ENCODE measurements around the gene RAPGEF1.

The RAPGEF1 gene

DNA sequence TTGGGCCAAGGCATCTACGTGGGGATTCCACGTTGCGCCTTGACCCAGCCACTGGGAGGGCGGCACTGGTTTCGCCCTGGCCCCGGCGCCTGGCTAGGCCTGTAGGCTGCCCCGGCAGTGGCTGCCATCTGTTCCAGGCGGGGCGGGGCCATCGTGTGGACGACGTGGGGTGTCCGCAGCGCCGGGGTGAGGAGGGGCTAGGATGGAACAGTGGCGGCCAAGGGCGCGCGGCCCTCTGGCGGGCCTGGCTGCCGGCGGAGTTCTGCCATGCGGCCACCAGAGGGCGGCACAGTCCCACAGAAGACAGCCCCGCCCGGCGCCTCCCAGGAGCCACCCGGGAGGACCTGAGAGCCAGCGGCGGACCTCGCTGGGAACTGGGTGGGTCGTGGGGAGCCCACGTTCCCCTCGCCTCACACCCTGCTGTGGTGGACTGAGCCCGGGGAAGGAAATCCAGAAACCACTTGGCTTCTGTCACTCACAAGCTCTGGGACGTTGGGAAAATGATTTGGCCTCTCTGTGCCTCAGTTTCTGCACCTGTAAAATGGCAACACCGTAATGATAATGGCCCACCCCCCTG, 22.6 kb upstream of the RAPGEF1 start (continued):
- TF ChIP-seq, protein P1, sequence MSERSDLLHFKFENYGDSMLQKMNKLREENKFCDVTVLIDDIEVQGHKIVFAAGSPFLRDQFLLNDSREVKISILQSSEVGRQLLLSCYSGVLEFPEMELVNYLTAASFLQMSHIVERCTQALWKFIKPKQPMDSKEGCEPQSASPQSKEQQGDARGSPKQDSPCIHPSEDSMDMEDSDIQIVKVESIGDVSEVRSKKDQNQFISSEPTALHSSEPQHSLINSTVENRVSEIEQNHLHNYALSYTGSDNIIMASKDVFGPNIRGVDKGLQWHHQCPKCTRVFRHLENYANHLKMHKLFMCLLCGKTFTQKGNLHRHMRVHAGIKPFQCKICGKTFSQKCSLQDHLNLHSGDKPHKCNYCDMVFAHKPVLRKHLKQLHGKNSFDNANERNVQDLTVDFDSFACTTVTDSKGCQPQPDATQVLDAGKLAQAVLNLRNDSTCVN (tag by site-specific recombination; optimal IDR thresholded peaks at IDR 0.05), result peak; percentile 58
- 0 out of 2 replicates have a peak, but pooled peaks have one; percentile 14 for TF ChIP-seq ZFHX2 (tag by site-specific recombination; conservative IDR thresholded peaks at IDR 0.05)
- TF ChIP-seq ZNF555 (tag by site-specific recombination; conservative IDR thresholded peaks at IDR 0.05), result no peak
- TF ChIP-seq ZNF623 (tag by site-specific recombination; IDR thresholded peaks at IDR 0.05), result 0 out of 2 replicates have a peak, but pooled peaks have one; percentile 13
- peak; percentile 69; the same call in 1 of the 2 replicates for TF ChIP-seq KLF8 (tag by site-specific recombination; IDR thresholded peaks at IDR 0.05)
- peak; percentile 63 for TF ChIP-seq GLIS1 (tag by site-specific recombination; IDR thresholded peaks at IDR 0.05)
- TF ChIP-seq ZNF670 (tag by site-specific recombination; IDR thresholded peaks at IDR 0.05; ENCODE audit: low read depth), result no peak
- TF ChIP-seq ZNF146 (tag by site-specific recombination; IDR thresholded peaks at IDR 0.05), result 0 out of 2 replicates have a peak, but pooled peaks have one; percentile 9
- 0 out of 2 replicates have a peak, but pooled peaks have one; percentile 33 for TF ChIP-seq ZNF777 (tag by site-specific recombination; IDR thresholded peaks at IDR 0.05; ENCODE audit: borderline replicate concordance)
- TF ChIP-seq YY2 (tag by site-specific recombination; IDR thresholded peaks at IDR 0.05), result peak; percentile 55; the same call in 1 of the 2 replicates
- peak; percentile 57; the same call in 1 of the 2 replicates for TF ChIP-seq ZIC2 (tag by site-specific recombination; IDR thresholded peaks at IDR 0.05)
- TF ChIP-seq ZNF510 (tag by site-specific recombination; IDR thresholded peaks at IDR 0.05; ENCODE audit: insufficient replicate concordance), result no peak
- TF ChIP-seq ZNF654 (tag by site-specific recombination; IDR thresholded peaks at IDR 0.05; ENCODE audit: low read depth), result peak; percentile 76

DNA sequence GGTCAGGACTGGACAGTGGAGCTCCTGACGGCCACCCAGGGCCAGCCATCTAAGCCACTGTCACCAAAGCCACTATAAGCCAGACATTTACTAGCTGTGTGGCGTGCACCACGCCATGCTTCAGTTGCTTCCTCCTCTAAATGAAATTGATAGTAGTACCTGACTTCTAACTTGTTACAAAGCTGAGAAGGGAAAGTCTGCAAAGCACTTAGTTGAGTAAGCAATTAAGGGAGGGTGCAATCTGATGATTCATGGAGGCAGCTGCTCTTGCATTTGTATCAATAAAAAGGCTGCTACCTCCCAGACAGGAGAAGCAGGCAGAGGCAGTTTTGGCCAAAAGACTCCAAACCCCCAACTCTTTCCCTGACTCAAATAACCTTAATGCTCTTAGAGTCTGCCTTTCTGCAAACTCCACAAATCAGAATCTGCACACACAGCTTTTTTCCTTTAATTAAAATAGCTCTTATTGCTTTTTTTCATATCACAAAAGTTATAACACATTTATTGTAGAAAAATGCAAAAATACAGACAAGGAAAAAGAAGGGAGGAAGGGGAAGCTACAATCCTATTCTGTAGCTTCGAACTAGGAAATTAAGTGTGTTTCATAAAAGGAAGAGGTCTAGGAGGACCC, 19.3 kb upstream of the RAPGEF1 start:
- H3K4me3 ChIP-seq (ENCODE audit: low read depth, low read length), result no peak overlapping the region
- no peaks in the 10 kb centered on the region for H3K9me3 ChIP-seq (ENCODE audit: control insufficient read depth, insufficient read depth, low read depth, low read length)
- H3K4me1 ChIP-seq (ENCODE audit: control insufficient read depth, insufficient read depth, low read length), result no peaks in the 10 kb centered on the region
- POLR2A ChIA-PET, result interaction anchor here (0.6 to 1.4 kb wide), 2 partner anchors 380 to 482 kb away, joined by 3 read pairs; no protein-coding TSS in a partner anchor
- CTCF ChIA-PET, result interaction anchor here (0.5 to 14.1 kb wide), 19 partner anchors 9 to 527 kb away, joined by 3 to 148 read pairs (median 4); no protein-coding TSS in a partner anchor
- H3K36me3 ChIP-seq (ENCODE audit: control insufficient read depth in 2 of 2, insufficient read depth in 1 of 2, low read length in 2 of 2), result no peaks in the 10 kb centered on the region
- H3K27ac ChIP-seq (ENCODE audit: extremely low read depth, low read depth, low read length), result no peak overlapping the region
- TF ChIP-seq, protein P2, sequence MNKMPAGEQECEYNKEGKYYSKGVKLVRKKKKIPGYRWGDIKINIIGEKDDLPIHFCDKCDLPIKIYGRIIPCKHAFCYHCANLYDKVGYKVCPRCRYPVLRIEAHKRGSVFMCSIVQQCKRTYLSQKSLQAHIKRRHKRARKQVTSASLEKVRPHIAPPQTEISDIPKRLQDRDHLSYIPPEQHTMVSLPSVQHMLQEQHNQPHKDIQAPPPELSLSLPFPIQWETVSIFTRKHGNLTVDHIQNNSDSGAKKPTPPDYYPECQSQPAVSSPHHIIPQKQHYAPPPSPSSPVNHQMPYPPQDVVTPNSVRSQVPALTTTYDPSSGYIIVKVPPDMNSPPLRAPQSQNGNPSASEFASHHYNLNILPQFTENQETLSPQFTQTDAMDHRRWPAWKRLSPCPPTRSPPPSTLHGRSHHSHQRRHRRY (tag by site-specific recombination; IDR thresholded peaks at IDR 0.05), result no peak
- TF ChIP-seq, protein P3, sequence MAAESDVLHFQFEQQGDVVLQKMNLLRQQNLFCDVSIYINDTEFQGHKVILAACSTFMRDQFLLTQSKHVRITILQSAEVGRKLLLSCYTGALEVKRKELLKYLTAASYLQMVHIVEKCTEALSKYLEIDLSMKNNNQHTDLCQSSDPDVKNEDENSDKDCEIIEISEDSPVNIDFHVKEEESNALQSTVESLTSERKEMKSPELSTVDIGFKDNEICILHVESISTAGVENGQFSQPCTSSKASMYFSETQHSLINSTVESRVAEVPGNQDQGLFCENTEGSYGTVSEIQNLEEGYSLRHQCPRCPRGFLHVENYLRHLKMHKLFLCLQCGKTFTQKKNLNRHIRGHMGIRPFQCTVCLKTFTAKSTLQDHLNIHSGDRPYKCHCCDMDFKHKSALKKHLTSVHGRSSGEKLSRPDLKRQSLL (tag by site-specific recombination; IDR thresholded peaks at IDR 0.05), result no peak
- TF ChIP-seq ZNF701 (tag by site-specific recombination; IDR thresholded peaks at IDR 0.05) (no peak), ZNF174 (tag by site-specific recombination; IDR thresholded peaks at IDR 0.05) (no peak), ZNF514 (tag by site-specific recombination; IDR thresholded peaks at IDR 0.05) (no peak), ZBTB7A (tag by site-specific recombination; IDR thresholded peaks at IDR 0.05; ENCODE audit: low read depth) (no peak), ZBTB48 (tag by site-specific recombination; IDR thresholded peaks at IDR 0.05) (peak; percentile 41; the same call in 1 of the 2 replicates), ZNF660 (tag by site-specific recombination; IDR thresholded peaks at IDR 0.05) (0 out of 2 replicates have a peak, but pooled peaks have one; percentile 33), OSR2 (tag by site-specific recombination; IDR thresholded peaks at IDR 0.05) (0 out of 2 replicates have a peak, but pooled peaks have one; percentile 28), ZNF394 (tag by site-specific recombination; IDR thresholded peaks at IDR 0.05; ENCODE audit: borderline replicate concordance) (0 out of 2 replicates have a peak, but pooled peaks have one; percentile 25), ZNF433 (tag by site-specific recombination; IDR thresholded peaks at IDR 0.05; ENCODE audit: low read depth) (no peak), SP7 (tag by site-specific recombination; IDR thresholded peaks at IDR 0.05) (0 out of 2 replicates have a peak, but pooled peaks have one; percentile 32), ZNF37A (tag by site-specific recombination; IDR thresholded peaks at IDR 0.05) (no peak), ZBTB20 (tag by site-specific recombination; IDR thresholded peaks at IDR 0.05) (no peak), TCF7L2 (IDR thresholded peaks at IDR 0.05; ENCODE audit: borderline replicate concordance, low read depth, low read length) (no peak)
- TF ChIP-seq, protein P4, sequence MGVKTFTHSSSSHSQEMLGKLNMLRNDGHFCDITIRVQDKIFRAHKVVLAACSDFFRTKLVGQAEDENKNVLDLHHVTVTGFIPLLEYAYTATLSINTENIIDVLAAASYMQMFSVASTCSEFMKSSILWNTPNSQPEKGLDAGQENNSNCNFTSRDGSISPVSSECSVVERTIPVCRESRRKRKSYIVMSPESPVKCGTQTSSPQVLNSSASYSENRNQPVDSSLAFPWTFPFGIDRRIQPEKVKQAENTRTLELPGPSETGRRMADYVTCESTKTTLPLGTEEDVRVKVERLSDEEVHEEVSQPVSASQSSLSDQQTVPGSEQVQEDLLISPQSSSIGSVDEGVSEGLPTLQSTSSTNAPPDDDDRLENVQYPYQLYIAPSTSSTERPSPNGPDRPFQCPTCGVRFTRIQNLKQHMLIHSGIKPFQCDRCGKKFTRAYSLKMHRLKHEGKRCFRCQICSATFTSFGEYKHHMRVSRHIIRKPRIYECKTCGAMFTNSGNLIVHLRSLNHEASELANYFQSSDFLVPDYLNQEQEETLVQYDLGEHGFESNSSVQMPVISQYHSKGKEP (tag by site-specific recombination; IDR thresholded peaks at IDR 0.05), result 0 out of 2 replicates have a peak, but pooled peaks have one; percentile 47
